ENCODE measurements around the gene ALG9.
"Not testable (repeated sequence)": the region's sequence is repeated elsewhere in the genome, so short reads cannot be mapped to it uniquely, and the experiment has no call there.

The ALG9 gene

GRCh38 chr11:111795334-111795985 lies 75.9 kb downstream of the ALG9 start:
- DNase-seq (ENCODE audit: low spot score), result no peak

- DNase-seq (ENCODE audit: low spot score), result no peak
These were observed 77.5 kb downstream of the ALG9 start for GRCh38 chr11:111793863-111794262.

DNA sequence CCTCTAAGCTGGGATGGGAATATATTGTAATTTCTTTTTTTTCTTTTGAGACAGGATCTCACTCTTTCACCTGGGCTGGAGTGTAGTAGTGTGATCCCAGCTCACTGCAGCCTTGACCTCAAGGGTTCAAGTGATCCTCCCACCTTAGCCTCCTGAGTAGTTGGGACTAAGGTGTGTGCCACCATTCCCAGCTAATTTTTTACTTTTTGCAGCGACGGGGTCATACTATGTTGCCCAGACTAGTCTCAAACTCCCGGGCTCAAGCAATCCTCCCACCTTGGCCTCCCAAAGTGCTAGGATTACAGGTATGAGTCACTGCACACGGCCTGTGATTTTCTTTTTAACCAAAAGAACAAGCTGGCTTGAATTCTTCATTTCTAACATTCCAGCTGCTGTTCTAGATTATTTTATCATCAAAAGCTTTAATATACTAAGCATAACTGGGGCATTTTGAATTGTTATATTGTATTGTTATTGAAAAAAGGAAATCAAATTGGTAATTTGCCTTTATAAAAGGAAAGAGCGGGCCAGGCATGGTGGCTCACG lies 78.4 kb downstream of the ALG9 start:
- DNase-seq (ENCODE audit: low spot score), result no peak

DNA sequence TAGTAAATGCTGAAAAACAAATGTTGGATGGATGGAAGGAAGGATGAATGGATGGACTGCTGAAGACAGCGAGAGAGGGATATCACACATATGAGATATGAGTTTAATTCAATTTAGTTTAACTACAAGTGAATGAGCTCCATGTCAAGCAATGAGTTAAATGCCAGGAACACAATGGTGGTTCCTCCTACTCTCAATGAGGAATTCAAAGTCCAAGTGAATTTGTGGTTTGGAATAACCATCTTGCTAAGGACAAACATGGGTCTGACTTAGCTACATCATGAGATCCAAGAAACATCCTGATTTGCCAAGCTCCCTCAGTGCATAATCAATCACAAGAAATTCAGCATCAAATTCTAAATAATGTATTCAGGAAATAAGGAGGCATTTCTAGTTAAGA lies 79.1 kb downstream of the ALG9 start:
- DNase-seq (ENCODE audit: low spot score), result no peak

DNA sequence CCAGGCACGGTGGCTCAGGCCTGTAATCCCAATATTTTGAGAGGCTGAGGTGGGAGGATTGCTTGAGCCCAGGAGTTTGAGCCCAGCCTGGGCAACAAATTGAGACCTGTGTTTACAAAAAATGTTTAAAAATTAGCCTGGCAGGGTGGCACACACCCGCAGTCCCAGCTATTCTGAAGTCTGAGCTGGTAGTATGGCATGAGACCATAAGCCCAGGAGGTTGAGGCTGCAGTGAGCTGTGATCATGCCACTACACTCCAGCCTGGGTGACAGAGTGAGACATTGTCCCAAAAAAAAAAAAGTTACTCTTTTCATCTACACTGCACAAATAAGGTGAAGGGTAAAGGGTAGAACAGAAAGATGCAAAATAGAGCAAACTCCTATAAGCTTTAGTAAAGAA lies 82.9 kb downstream of the ALG9 start:
- no peak for DNase-seq (ENCODE audit: low spot score)

GRCh38 chr11:111788051-111788450 lies 83.3 kb downstream of the ALG9 start:
- DNase-seq (ENCODE audit: low spot score), result no peak

GRCh38 chr11:111785886-111786412 lies 85.4 kb downstream of the ALG9 start:
- no peak for DNase-seq (ENCODE audit: low spot score)

DNA sequence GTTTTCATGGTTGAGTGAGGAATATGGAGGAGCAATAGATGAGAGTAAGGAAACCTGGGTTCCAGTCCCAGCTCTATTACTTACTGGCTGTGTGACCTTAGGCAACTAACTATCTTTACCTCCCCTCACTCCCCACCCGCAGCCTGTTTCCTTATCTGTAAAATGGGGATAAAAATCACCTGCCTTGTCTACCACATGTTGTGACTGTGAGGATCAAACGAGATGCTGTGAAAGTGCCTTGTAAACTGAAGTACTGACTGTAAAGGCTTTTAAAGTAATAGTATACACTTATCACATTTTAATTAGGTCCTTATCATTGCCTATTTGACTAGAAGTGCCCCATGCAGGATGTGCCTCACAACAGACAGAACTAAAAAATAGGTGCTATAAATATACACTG lies 86.3 kb downstream of the ALG9 start:
- DNase-seq (ENCODE audit: low spot score), result no peak

- DNase-seq (ENCODE audit: low spot score), result not testable (repeated sequence)
These were observed 87.1 kb downstream of the ALG9 start for GRCh38 chr11:111784311-111784710.

DNA sequence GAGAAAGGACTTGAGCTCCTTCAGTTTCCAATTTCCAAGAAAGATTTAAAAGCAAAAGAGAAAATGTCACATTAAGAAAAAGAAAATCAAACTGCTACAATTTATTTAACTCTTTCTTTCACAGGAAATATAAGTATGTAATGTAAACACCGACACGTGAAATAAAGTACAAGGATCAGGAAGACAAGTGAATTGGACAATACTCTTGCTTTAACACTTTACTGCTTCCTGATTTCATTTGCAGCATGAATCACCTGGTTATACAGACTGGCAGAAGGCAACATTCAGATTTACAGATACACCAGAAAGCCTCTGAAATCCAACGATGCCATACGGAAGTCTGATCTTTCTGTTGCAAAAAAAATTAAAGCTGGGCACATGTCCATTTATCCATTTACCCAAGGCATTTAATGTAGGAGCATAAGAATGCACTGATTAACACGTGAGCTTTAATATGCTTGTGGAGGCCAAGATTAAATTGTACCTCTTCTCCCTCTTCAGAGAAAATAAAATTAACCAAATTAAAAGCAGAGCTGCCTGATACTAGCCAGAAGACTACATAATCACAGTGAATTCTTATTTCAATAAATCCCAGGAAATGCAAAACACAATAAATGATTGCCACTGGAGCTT lies 89.2 kb downstream of the ALG9 start:
- no peak for DNase-seq (ENCODE audit: low spot score)

GRCh38 chr11:111779118-111779517 lies 92.3 kb downstream of the ALG9 start:
- DNase-seq (ENCODE audit: low spot score), result no peak

GRCh38 chr11:111778047-111778558 lies 93.3 kb downstream of the ALG9 start:
- no peak for DNase-seq (ENCODE audit: low spot score)

DNA sequence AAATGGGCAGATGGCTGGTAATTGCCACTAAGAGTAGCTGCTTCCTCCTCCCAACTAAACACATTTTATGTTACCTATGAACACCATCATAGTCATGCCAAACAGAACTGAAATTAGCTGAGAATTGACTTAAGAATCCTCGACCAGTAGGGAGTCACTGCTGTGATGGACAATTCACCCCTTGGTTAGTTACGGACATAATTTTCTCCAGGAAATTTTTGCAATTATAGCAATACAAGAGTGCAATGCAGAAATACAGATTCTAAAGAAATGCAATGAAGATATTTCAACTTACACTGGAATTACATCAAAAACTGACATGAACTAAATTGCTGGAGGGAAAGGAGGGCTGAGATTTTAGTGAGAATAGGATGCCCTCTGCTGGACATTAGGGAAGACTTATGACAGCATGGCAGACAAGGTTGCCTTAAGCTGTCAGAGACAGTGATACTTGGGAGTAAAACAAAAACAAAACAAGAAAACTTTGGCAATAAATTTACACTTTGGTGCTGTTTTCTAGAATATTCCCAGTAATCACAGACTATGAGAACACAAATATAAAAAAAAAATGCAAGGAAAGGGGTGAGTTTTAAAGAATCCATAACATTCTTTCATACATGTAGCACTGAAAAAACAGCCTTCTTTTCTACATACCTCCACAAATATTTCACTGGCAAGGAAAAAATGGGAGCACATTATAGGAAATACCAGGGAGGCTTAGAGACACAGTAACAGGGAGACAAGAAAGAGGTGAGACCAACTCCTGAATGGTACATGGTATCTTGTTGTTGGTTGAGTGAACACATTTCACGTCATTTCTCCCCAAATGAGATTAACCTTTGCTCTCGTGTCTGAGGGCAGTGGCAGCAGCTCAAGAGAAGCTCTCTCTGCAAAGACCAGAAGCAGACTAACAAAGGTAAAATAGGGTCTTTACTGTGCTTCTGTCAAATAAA lies 94.0 kb downstream of the ALG9 start:
- DNase-seq (ENCODE audit: low spot score), result peak; percentile 81

DNA sequence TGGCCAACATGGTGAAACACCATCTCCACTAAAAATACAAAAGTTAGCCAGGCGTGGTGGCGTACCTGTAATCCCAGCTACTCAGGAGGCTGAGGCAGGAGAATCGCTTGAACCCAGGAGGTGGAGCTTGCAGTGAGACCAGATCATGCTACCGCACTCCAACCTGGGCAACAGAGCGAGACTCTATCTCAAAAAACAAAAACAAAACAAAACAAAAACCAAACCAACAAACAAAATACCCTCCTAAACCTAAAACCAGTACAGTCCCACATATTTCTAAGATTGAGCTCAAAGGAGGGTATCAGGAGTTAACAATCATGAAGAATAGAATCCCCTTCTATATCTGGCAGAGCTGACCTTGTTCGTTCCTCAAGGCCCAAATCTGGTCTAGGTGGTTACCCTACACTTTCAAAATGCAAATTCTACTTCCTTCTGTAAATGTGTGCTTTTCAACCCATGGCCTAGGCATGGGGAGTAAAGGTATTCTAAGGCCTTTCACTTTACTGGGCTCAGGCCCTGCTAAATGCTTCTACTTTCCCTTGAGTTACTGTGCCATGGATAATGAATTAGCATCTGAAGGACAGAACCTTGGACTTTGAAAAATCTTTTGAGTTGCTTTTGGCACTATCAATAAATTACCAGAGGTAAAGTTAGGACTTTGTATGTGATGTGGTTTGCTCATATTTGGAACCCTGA lies 94.8 kb downstream of the ALG9 start:
- DNase-seq (ENCODE audit: low spot score), result no peak

DNA sequence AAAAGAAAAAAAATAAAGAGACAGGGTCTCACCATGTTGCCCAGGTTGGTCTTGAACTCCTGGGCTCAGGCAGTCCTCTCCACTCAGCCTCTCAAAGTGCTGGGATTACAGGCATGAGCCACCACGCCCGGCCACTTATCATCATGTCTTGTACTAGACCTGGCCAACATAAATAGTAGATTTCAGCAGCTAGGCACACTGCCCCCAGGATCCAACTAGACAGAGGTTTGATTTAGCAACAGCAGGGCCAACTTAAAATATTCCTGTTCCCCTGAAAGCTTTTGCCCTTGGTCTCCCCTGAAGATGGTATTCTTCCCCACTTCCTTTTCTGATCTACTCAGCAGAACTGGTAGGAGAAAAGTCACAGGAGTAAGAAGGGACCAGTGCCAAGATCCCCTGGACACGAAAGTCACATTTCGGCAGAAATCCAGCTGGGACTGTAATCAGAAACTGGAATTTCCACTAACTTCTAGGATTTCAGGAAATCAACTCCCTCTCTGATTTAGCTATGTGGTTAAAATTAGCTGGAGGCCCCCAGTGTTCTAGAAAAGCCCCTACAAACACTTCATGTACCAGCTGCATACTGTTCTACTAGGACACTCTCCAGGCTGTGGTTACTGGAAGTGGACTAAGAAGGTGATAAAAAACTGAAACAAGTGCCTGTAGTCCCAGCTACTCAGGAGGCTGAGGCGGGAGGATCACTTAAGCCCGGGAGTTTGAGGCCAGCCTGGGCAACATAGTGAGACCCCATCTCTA lies 96.2 kb downstream of the ALG9 start:
- no peak for DNase-seq (ENCODE audit: low spot score)

- no peak for DNase-seq (ENCODE audit: low spot score)
These were observed 98.8 kb downstream of the ALG9 start for GRCh38 chr11:111772535-111772934.

DNA sequence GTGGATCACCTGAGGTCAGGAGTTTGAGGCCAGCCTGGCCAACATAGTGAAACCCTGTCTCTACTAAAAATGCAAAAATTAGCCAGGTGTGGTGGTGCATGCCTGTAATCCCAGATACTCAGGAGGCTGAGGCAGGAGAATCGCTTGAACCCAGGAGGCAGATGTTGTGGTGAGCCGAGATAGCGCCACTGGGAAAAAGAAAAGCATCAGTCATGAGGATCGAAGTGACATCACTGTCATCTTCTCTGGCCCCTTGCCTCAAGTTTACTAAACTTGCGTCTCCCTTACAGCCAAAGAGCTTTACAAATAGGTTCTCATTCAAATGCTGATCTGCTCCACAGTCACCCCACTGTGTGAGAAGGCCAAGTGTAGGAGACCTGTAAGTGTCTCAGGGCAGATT lies 100.2 kb downstream of the ALG9 start:
- not testable (repeated sequence) for DNase-seq (ENCODE audit: low spot score)

DNA sequence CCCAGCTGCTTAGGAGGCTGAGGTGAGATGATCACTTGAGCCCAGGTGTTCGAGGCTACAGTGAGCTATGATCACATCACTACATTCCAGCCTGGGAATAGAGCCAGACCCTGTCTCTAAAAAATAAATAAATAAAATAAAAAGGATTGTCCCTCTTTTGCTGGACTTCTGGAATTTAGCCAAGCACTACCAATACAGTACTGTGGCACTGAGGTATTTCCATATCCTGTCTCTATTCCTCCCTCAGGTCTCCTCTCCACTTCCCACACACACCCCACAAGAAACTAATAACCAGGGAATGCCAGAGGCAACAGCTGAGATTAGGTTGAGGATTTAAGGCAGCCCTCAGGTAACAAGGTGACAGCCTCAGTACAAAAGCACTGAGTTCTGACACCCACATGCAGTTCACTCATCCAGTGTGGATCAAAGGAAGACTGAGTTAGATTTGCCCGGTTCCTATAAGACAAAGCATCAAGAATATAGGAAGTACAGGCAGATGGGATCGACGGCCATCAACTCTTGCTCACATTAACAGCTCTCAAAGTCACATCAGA lies 100.7 kb downstream of the ALG9 start:
- no peak for DNase-seq (ENCODE audit: low spot score)

- no peak for DNase-seq (ENCODE audit: low spot score)
These were observed 104.6 kb downstream of the ALG9 start for GRCh38 chr11:111766834-111767142.

GRCh38 chr11:111765984-111766833 lies 105.2 kb downstream of the ALG9 start, which contains the start of gene PPP2R1B:
TSS of gene PPP2R1B (minus strand) at chr11:111766389. CDS start at chr11:111766361, 28 bp downstream.
- DNase-seq (ENCODE audit: low spot score), result peak; percentile 84

All from RKO (cell line).